SU-DHL-6 (cell line): ENCODE data around the gene ARHGAP4.

ENCODE experiments used
- EZH2phosphoT487 ChIP-seq: fragments of 200-600 bp; sonication (generic), shearing (Covaris generic); conservative IDR thresholded peaks from 2 replicates; pipeline ENCODE4 v1.6.1; 2018; ENCODE audit warnings: mild to moderate bottlenecking, antibody characterized with exemption, low read length, moderate library complexity, mixed read lengths
- TF ChIP-seq, protein P1 (sequence below): fragments of 200-600 bp; sonication (generic); IDR thresholded peaks from one replicate; pipeline ENCODE4 v1.5.1; 2017; ENCODE audit warnings: antibody characterized with exemption, mild to moderate bottlenecking, low read length, moderate library complexity; ENCODE audit not compliant: insufficient read depth, poor library complexity, severe bottlenecking

DNA sequence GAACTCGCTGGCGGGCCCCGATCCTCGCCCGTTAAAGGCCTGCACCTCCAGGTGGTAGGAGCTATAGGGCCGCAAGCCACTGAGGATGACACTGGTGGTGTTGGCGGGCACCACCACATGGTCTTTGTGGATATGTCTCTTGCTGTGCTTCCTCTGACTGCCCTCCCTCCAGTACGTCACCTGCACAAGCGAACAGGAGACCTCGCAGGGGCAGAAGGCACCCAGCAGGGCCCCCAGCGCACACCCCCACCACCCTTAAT, 60.8 kb downstream of the ARHGAP4 start:
- TF ChIP-seq, protein P1, sequence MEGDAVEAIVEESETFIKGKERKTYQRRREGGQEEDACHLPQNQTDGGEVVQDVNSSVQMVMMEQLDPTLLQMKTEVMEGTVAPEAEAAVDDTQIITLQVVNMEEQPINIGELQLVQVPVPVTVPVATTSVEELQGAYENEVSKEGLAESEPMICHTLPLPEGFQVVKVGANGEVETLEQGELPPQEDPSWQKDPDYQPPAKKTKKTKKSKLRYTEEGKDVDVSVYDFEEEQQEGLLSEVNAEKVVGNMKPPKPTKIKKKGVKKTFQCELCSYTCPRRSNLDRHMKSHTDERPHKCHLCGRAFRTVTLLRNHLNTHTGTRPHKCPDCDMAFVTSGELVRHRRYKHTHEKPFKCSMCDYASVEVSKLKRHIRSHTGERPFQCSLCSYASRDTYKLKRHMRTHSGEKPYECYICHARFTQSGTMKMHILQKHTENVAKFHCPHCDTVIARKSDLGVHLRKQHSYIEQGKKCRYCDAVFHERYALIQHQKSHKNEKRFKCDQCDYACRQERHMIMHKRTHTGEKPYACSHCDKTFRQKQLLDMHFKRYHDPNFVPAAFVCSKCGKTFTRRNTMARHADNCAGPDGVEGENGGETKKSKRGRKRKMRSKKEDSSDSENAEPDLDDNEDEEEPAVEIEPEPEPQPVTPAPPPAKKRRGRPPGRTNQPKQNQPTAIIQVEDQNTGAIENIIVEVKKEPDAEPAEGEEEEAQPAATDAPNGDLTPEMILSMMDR = no peak
- TF ChIP-seq EZH2phosphoT487 = no peak
